ENCODE results near the gene WDR70.
A peak's percentile ranks its signal among the peaks of the same experiment; 100 is the strongest.
"Not testable (repeated sequence)": the region's sequence is repeated elsewhere in the genome, so short reads cannot be mapped to it uniquely, and the experiment has no call there.

WDR70 gene

GRCh38 chr5:37665272-37665671, 286.2 kb downstream of the WDR70 start:
- no peak overlapping the region for H3K4me3 ChIP-seq (ENCODE audit: low read length)
- peaks cover 41% of the 10 kb centered on the region for H3K4me1 ChIP-seq (ENCODE audit: control insufficient read depth, insufficient read depth, low read length)
- H3K9ac ChIP-seq (ENCODE audit: low read length): no peak overlapping the region
- no peaks in the 10 kb centered on the region for H3K36me3 ChIP-seq (ENCODE audit: control insufficient read depth, insufficient read depth, low read length, severe bottlenecking)
- DNase-seq (ENCODE audit: low read depth): no peak
- no peaks in the 10 kb centered on the region for H3K9me3 ChIP-seq (ENCODE audit: control insufficient read depth, low read length)
- no peaks in the 10 kb centered on the region for H3K27me3 ChIP-seq (replicated peaks; ENCODE audit: control insufficient read depth, insufficient read depth, low read length)

- Histone ChIP-seq H3K9me3 (ENCODE audit: control insufficient read depth, low read length) (no peaks in the 10 kb centered on the region), H3K36me3 (ENCODE audit: control insufficient read depth, insufficient read depth, low read length, severe bottlenecking) (no peaks in the 10 kb centered on the region), H3K4me3 (ENCODE audit: low read length) (no peak overlapping the region), H3K9ac (ENCODE audit: low read length) (no peak overlapping the region), H3K4me1 (ENCODE audit: control insufficient read depth, insufficient read depth, low read length) (peaks cover 41% of the 10 kb centered on the region), H3K27me3 (replicated peaks; ENCODE audit: control insufficient read depth, insufficient read depth, low read length) (no peaks in the 10 kb centered on the region)
- DNase-seq (ENCODE audit: low read depth): no peak
These were observed 286.8 kb downstream of the WDR70 start for GRCh38 chr5:37665889-37666288.

DNA sequence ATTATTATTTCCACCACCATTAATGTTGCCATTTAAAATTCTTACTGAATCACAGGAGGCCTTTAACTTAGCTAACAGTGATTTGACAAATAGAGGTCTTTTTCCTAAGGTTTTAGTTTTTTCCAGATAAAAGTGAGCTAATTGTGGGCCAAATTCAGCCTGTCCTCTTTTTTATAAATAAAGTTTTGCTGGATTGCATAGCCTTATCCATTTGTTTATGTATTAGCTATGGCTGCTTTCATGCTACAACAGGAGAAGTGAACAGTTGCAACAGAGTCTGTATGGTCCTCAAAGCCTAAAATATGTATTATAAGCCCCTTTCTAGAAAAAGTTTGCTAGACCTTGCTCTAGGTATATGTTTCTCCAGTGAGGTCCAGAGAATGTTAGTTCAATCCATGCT, 288.3 kb downstream of the WDR70 start:
- DNase-seq (ENCODE audit: low read depth): no peak
- no peak overlapping the region for H3K4me3 ChIP-seq (ENCODE audit: low read length)
- H3K27me3 ChIP-seq (replicated peaks; ENCODE audit: control insufficient read depth, insufficient read depth, low read length): no peaks in the 10 kb centered on the region
- H3K9me3 ChIP-seq (ENCODE audit: control insufficient read depth, low read length): no peaks in the 10 kb centered on the region
- H3K36me3 ChIP-seq (ENCODE audit: control insufficient read depth, insufficient read depth, low read length, severe bottlenecking): no peaks in the 10 kb centered on the region
- H3K9ac ChIP-seq (ENCODE audit: low read length): no peak overlapping the region
- H3K4me1 ChIP-seq (ENCODE audit: control insufficient read depth, insufficient read depth, low read length): peaks cover 30% of the 10 kb centered on the region

DNA sequence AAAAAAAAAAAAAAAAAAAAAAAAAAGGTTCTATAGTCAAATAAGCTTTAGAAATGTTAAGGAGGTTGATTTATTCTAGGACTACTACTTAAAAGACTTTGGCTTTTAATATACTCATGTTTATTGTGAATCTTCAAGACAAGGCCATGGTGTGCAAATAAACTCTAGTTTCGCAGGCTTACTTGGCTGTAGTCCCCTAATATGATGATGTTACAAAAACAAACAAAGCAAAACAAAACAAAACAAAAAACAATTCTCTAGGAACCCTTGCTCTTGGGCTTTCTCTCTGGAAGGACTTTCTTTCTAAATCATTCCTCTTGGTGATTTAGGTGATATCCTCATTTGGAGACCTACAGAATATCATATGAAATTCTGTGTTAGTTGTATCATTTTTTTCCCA, 288.7 kb downstream of the WDR70 start:
- no peaks in the 10 kb centered on the region for H3K36me3 ChIP-seq (ENCODE audit: control insufficient read depth, insufficient read depth, low read length, severe bottlenecking)
- H3K9ac ChIP-seq (ENCODE audit: low read length): no peak overlapping the region
- no peak overlapping the region for H3K4me3 ChIP-seq (ENCODE audit: low read length)
- DNase-seq (ENCODE audit: low read depth): no peak
- H3K4me1 ChIP-seq (ENCODE audit: control insufficient read depth, insufficient read depth, low read length): peaks cover 26% of the 10 kb centered on the region
- H3K27me3 ChIP-seq (replicated peaks; ENCODE audit: control insufficient read depth, insufficient read depth, low read length): no peaks in the 10 kb centered on the region
- no peaks in the 10 kb centered on the region for H3K9me3 ChIP-seq (ENCODE audit: control insufficient read depth, low read length)

GRCh38 chr5:37668524-37669047, 289.5 kb downstream of the WDR70 start:
- peak; percentile 94 for DNase-seq (ENCODE audit: low read depth)
- Histone ChIP-seq H3K4me3 (ENCODE audit: low read length) (no peak overlapping the region), H3K9ac (ENCODE audit: low read length) (no peak overlapping the region), H3K9me3 (ENCODE audit: control insufficient read depth, low read length) (no peaks in the 10 kb centered on the region), H3K36me3 (ENCODE audit: control insufficient read depth, insufficient read depth, low read length, severe bottlenecking) (no peaks in the 10 kb centered on the region), H3K27me3 (replicated peaks; ENCODE audit: control insufficient read depth, insufficient read depth, low read length) (no peaks in the 10 kb centered on the region), H3K4me1 (ENCODE audit: control insufficient read depth, insufficient read depth, low read length) (peaks cover 19% of the 10 kb centered on the region)

DNA sequence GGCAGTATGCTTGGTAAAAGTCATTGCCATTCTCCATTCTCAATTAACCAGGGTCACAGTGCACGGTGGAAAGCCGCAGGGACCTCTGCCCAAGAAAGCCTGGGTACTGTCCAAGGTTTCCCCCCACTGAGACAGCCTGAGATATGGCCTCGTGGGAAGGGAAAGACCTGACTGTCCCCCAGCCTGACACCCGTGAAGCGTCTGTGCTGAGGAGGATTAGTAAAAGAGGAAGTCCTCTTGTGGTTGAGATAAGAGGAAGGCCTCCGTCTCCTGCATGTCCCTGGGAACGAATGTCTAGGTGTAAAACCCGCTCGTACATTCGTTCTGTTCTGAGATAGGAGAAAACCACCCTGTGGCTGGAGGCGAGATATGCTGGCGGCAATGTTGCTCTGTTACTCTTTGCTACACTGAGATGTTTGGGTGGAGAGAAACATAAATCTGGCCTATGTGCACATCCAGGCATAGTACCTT, 293.0 kb downstream of the WDR70 start:
- not testable (repeated sequence) for DNase-seq (ENCODE audit: low read depth); H3K36me3 ChIP-seq (ENCODE audit: control insufficient read depth, insufficient read depth, low read length, severe bottlenecking)

DNA sequence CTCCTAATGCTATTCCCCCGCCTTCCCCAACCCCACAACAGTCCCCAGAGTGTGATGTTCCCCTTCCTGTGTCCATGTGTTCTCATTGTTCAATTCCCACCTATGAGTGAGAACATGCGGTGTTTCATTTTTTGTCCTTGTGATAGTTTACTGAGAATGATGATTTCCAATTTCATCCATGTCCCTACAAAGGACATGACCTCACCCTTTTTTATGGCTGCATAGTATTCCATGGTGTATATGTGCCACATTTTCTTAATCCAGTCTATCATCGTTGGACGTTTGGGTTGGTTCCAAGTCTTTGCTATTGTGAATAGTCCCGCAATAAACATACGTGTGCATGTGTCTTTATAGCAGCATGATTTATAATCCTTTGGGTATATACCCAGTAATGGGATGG, 295.2 kb downstream of the WDR70 start:
- not testable (repeated sequence) for H3K9me3 ChIP-seq (ENCODE audit: control insufficient read depth, low read length); H3K36me3 ChIP-seq (ENCODE audit: control insufficient read depth, insufficient read depth, low read length, severe bottlenecking); H3K27me3 ChIP-seq (replicated peaks; ENCODE audit: control insufficient read depth, insufficient read depth, low read length); H3K9ac ChIP-seq (ENCODE audit: low read length); H3K4me3 ChIP-seq (ENCODE audit: low read length); DNase-seq (ENCODE audit: low read depth); H3K4me1 ChIP-seq (ENCODE audit: control insufficient read depth, insufficient read depth, low read length)

More for the DNA sequence above, 293.0 kb downstream of the WDR70 start:
- H3K4me3 ChIP-seq (ENCODE audit: low read length); H3K27me3 ChIP-seq (replicated peaks; ENCODE audit: control insufficient read depth, insufficient read depth, low read length); H3K9ac ChIP-seq (ENCODE audit: low read length); H3K9me3 ChIP-seq (ENCODE audit: control insufficient read depth, low read length): not testable (repeated sequence)
- peaks cover 13% of the 10 kb centered on the region for H3K4me1 ChIP-seq (ENCODE audit: control insufficient read depth, insufficient read depth, low read length)

DNA sequence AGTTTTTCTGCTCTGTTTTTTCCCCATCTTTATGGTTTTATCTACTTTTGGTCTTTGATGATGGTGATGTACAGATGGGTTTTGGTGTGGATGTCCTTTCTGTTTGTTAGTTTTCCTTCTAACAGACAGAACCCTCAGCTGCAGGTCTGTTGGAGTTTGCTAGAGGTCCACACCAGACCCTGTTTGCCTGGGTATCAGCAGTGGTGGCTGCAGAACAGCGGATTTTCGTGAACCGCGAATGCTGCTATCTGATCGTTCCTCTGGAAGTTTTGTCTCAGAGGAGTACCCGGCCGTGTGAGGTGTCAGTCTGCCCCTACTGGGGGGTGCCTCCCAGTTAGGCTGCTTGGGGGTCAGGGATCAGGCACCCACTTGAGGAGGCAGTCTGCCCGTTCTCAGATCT, 300.2 kb downstream of the WDR70 start:
- H3K9ac ChIP-seq (ENCODE audit: low read length); H3K27me3 ChIP-seq (replicated peaks; ENCODE audit: control insufficient read depth, insufficient read depth, low read length); H3K4me3 ChIP-seq (ENCODE audit: low read length); DNase-seq (ENCODE audit: low read depth); H3K4me1 ChIP-seq (ENCODE audit: control insufficient read depth, insufficient read depth, low read length); H3K36me3 ChIP-seq (ENCODE audit: control insufficient read depth, insufficient read depth, low read length, severe bottlenecking); H3K9me3 ChIP-seq (ENCODE audit: control insufficient read depth, low read length): not testable (repeated sequence)

DNA sequence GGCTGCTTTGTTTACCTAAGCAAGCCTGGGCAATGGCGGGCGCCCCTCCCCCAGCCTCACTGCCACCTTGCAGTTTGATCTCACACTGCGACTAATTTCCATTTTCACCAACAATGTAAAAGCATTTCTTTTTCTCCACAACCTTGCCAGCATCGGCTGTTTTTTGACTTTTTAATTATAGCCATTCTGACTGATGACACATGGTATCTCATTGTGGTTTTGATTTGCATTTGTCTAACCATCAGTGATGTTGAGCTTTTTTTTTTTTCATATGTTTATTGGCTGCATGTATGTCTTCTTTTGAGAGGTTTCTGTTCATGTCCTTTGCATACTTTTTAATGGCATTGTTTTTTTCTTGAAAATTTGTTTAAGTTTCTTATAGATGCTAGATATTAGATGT, 300.8 kb downstream of the WDR70 start:
- H3K9ac ChIP-seq (ENCODE audit: low read length); DNase-seq (ENCODE audit: low read depth); H3K9me3 ChIP-seq (ENCODE audit: control insufficient read depth, low read length); H3K27me3 ChIP-seq (replicated peaks; ENCODE audit: control insufficient read depth, insufficient read depth, low read length); H3K36me3 ChIP-seq (ENCODE audit: control insufficient read depth, insufficient read depth, low read length, severe bottlenecking); H3K4me1 ChIP-seq (ENCODE audit: control insufficient read depth, insufficient read depth, low read length); H3K4me3 ChIP-seq (ENCODE audit: low read length): not testable (repeated sequence)

DNA sequence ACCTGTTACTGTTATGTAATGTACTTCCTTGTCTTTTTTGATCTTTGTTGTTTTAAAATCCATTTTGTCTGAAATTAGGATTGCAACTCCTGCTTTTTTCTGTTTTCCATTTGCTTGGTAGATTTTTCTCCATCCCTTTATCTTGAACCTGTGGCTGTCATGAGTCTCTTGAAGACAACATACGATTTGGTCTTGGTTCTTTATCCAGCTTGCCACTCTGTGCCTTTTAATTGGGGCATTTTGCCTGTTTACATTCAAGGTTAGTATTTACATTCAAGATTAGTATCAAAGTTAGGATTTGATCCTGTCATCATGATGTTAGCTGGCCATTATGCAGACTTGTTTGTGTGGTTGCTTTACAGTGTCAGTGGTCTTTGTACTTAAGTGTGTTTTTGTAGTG, 304.0 kb downstream of the WDR70 start:
- Histone ChIP-seq H3K4me1 (ENCODE audit: control insufficient read depth, insufficient read depth, low read length) (no peaks in the 10 kb centered on the region), H3K9ac (ENCODE audit: low read length) (no peak overlapping the region), H3K27me3 (replicated peaks; ENCODE audit: control insufficient read depth, insufficient read depth, low read length) (no peaks in the 10 kb centered on the region)

GRCh38 chr5:37685211-37685610, 306.1 kb downstream of the WDR70 start:
- H3K4me1 ChIP-seq (ENCODE audit: control insufficient read depth, insufficient read depth, low read length): no peaks in the 10 kb centered on the region
- H3K36me3 ChIP-seq (ENCODE audit: control insufficient read depth, insufficient read depth, low read length, severe bottlenecking): no peaks in the 10 kb centered on the region
- DNase-seq (ENCODE audit: low read depth): no peak
- no peak overlapping the region for H3K4me3 ChIP-seq (ENCODE audit: low read length)
- no peaks in the 10 kb centered on the region for H3K9me3 ChIP-seq (ENCODE audit: control insufficient read depth, low read length)
- H3K27me3 ChIP-seq (replicated peaks; ENCODE audit: control insufficient read depth, insufficient read depth, low read length): no peaks in the 10 kb centered on the region
- H3K9ac ChIP-seq (ENCODE audit: low read length): no peak overlapping the region

More for the DNA sequence above, 304.0 kb downstream of the WDR70 start:
- Histone ChIP-seq H3K36me3 (ENCODE audit: control insufficient read depth, insufficient read depth, low read length, severe bottlenecking) (no peaks in the 10 kb centered on the region), H3K4me3 (ENCODE audit: low read length) (no peak overlapping the region), H3K9me3 (ENCODE audit: control insufficient read depth, low read length) (no peaks in the 10 kb centered on the region)
- DNase-seq (ENCODE audit: low read depth): no peak

DNA sequence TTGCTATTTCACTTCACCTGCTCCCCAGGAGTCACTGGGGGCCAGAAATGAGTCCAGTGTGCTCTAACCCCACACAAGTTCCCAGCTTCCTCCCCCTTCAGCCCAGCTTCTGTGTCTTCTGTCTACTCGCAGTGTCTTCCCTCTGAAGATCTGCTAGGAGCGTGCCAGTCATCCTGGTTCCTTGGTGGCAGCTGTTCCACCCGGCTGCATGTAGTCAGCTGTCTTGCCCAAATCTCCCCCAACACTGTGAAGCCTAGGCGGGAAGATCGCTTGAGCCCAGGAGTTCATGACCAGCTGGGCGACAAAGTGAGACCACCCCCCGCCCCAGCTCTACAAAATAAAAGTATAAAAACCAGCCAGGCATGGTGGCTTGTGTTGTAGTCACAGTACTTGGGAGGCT, 306.7 kb downstream of the WDR70 start:
- no peak for DNase-seq (ENCODE audit: low read depth)
- no peaks in the 10 kb centered on the region for H3K9me3 ChIP-seq (ENCODE audit: control insufficient read depth, low read length)
- H3K4me3 ChIP-seq (ENCODE audit: low read length): no peak overlapping the region
- no peaks in the 10 kb centered on the region for H3K36me3 ChIP-seq (ENCODE audit: control insufficient read depth, insufficient read depth, low read length, severe bottlenecking)
- H3K27me3 ChIP-seq (replicated peaks; ENCODE audit: control insufficient read depth, insufficient read depth, low read length): no peaks in the 10 kb centered on the region
- no peaks in the 10 kb centered on the region for H3K4me1 ChIP-seq (ENCODE audit: control insufficient read depth, insufficient read depth, low read length)
- no peak overlapping the region for H3K9ac ChIP-seq (ENCODE audit: low read length)

Measured in adipocyte (in vitro differentiated cells).